Colon (tissue), 2 donors: Measurements from ENCODE around the gene CBS.
"Not testable (repeated sequence)": the region's sequence is repeated elsewhere in the genome, so short reads cannot be mapped to it uniquely, and the experiment has no call there.

Experiments used
- FAIRE-seq: peaks from 2 replicates; lab custom pipeline; 2012; peaks lifted over from hg19 to GRCh38; lab: Jason Lieb, UNC
- donor health status: control.
- donor health status: control.

CBS gene

DNA sequence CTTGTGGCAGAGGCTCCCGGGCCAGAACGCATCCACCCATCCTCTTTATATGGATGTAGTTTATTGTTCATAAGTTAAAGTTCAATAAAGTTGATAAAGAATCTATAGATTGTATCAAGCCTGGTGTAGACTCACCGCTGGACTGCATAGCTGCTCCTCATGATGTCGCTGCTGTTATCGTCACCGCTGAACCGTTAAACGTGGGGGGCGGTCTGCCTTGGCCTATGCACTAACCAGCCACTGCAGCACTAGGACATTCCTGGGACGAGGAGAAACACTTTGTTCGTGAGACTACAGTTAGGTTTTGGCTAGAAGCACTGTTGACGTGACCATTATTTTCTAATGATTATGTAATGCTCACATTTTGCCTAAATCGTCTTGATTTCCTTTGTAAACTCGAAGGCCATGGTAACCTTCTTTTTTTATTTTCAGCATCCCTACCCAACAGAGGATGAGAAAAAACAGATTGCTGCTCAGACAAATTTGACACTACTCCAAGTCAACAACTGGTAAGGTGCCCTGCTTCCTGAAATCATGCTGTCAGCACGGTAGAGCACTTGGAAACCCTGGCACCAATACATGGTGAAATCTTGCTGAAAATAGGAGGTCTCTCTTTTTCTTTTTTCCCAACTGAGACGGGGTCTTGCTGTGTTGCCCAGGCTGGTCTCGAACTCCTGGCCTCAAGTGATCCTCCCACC lies 51.0 kb downstream of the CBS start:
- FAIRE-seq: no peak

DNA sequence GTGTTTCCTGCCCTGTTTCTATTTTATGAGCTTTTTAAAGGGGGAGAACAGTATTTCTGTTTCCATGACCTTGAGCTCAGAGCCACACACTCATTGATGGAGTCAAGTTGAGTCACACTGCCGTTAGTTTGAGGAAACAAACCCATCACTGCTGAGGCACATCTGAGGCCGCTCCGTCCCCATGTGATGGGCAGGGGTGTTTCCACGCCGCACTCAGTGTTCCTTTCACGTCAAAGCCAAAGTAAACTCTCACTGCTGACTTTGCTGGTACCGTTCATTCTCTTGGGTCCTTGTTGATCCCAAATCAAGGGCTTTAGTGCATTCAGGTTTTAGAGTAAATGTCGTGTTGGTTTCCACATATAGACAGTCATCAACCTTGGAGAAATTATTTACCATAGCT lies 52.5 kb downstream of the CBS start:
- no peak for FAIRE-seq

- no peak for FAIRE-seq
These were observed 53.7 kb downstream of the CBS start for GRCh38 chr21:43021756-43022600.

DNA sequence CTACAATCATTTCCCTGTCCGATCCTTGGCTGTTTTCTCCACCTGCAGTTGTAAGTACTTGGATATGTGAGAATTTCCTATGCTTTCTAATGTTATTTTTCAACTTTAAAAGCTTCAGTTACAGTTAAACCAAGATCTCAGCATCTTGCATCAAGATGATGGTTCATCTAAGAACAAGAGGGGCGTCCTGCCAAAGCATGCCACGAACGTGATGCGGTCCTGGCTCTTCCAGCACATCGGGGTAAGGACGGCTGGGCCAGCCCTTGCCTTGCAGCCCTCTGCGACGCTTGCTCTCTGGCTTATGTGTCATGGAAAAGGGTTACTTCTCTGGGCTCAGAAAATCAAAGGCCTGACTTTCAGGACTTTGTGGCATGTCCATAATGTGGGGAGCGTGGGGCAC lies 54.4 kb downstream of the CBS start:
- no peak for FAIRE-seq

GRCh38 chr21:43020771-43021170 lies 54.9 kb downstream of the CBS start:
- no peak for FAIRE-seq

DNA sequence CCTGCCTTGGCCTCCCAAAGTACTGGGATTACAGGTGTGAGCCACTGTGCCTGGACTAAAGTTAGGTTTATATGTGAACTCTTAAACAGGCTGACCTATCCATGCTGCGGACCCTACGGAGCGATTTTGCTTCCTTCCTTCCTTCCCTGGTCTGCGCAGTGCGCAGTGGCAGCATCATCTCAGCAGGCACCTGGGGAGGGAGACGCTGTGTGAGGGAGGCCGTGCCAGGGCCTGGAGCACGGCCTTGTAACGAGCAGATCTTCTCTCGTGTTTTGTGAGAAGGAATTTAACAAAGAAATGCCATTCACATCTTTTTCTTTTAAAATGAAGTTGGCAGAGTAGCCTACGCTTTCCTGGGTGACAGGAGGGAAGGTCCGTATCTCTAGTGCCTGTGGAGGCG lies 55.5 kb downstream of the CBS start:
- no peak for FAIRE-seq

GRCh38 chr21:43018519-43018918 lies 57.1 kb downstream of the CBS start:
- no peak for FAIRE-seq

DNA sequence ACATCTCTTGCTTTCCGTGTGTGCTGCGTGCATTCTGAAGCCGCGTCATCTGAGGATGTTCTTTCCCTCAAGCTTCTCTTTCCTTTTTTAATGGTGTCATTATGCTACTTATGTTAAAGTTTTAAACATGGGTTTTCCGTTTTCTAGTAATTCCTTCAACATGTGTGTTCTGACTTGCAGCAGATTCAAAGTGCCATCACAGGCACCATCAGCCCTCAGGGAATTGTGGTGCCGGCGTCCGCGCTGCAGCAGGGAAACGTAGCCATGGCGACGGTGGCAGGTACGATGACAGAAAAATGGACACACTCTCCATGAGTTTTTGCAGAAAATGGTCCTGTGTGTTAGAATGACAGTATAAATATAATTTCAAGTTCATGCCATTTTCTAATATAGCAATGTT lies 58.9 kb downstream of the CBS start:
- FAIRE-seq: no peak

DNA sequence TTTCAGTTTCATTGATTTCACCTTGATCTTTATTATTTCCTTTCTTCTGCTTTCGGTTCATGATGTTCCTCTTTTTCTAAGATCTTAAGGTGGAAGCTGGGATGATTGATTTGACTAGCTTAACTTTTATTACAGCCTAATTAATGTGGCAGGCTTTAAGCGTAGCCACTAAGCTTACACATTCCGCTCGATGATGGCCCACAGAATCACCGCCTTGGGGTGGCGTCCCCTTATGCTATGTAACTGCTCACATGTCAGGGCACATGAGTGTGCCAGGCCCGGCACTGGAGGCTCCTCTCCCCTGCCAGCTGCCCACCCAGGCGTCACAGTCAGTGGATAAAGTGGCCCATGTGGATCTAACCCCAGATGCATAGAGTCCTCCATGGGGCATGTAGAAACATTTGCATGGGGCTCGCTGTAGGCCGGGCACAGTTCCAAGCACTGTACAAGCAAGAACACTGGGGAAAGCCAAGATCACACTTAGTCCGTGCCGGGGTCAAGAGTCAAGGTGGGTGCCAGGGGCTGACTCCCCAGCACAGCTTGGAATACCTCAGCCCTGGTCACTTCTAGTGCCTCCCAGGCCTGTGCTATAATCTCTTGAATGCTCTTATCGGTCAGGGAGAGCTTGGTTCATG lies 59.6 kb downstream of the CBS start:
- FAIRE-seq: no peak

DNA sequence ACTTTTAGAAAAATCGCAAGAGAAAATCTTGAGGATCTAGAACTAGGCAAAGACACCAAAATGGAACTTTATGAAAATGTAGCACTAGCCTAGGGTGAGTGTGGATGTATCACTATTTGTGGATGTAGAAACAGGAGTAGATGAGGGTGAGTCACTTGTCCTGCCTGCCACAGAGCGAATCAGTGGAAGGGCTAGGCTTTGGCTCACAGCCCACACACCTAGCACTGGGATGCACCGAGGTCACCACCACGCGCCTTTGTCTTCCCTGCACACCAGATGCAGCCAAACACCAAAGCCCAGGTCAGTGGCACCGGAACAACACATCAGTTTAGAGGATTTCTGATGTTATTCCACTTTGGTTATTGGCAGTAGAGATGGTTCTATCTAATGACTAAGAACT lies 63.0 kb downstream of the CBS start:
- no peak for FAIRE-seq

DNA sequence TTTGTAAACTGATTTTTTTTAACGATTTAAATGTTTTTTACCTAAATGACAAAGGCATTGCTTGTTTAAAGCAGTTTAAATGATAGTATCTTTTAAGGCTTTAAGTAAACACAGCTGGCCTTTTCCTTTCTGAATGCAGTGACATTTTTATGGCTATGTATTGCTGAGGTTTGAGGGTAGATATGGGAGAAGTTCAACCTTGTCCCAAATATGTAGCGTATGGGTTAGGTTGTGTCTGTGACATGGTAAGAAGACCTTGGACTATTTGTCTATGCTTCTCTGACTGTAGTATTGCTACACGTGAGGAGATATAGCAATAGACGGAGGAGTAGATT lies 68.8 kb downstream of the CBS start:
- no peak for FAIRE-seq

DNA sequence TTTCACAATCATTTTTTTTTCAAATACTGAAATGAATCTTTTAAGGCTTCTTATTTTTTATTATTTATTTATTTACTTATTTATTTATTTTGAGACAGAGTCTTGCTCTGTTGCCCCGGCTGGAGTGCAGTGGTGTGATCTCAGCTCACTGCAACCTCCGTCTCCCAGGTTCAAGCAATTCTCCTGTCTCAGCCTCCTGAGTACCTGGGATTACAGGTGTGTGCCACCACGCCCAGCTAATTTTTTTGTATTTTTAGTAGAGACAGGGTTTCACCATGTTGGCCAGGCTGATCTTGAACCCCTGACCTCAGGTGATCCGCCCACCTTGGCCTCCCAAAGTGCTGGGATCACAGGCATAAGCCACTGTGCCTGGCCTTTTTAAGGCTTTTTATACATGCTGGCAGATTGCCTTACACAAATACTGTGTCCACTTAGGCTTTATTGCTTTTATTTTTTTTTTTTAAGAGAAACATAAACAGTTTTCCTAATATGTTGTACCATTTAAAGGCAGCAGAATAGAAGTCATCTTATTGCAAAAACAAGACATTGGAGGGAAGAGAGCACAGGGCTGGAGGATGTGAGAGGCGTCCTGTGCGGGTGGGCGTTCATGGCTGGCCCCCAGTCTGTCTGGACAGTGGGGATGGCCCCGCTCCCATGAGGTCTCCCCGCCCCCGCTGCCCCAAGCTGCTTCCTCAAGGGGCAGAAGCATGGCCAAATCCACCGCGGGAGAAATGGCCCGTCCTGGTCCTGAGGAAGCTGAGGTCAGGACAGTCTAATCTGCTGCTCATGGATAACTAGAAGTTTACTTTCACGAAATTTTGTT lies 69.4 kb downstream of the CBS start:
- FAIRE-seq: not testable (repeated sequence)

DNA sequence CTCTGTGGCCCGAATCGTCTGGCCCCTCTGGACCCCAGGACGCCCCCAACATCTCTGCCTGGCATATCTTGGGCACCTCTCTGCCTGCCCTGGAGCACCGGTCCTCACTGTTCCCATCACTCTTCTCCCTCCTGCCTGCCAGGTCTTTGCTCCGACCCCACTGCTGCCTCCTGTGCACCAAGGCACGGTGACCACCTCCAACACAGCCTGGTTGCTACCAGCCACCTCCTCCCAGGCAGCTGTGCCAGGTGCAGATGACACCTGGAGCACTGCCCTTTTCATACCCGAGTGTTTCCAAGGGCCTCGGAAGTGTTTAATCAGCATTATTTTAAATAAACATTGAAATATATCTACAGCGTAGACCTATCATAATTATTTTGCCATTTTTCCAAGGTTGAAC lies 70.0 kb downstream of the CBS start:
- FAIRE-seq: no peak

- FAIRE-seq: no peak
These were observed 70.7 kb downstream of the CBS start for GRCh38 chr21:43004926-43005325.
